HG03521 (cell line): Measurements from ENCODE around the gene GRIK3.

ENCODE experiments used
- ATAC-seq: cut with Tn5 transposase; IDR thresholded peaks from one replicate; pipeline ENCODE4 v1.9.1; 2021; ENCODE audit warnings: mild to moderate bottlenecking, moderate library complexity; ENCODE audit not compliant: unreplicated experiment

Gene GRIK3

GRCh38 chr1:37047542-37047941 lies 13.2 kb upstream of the GRIK3 start:
- no peak for ATAC-seq

GRCh38 chr1:37043101-37043500 lies 8.8 kb upstream of the GRIK3 start:
- no peak for ATAC-seq

GRCh38 chr1:37042506-37042905 lies 8.2 kb upstream of the GRIK3 start:
- no peak for ATAC-seq

GRCh38 chr1:37041483-37041882 lies 7.2 kb upstream of the GRIK3 start:
- ATAC-seq: no peak

- no peak for ATAC-seq
Measured at GRCh38 chr1:37040773-37041172, 6.5 kb upstream of the GRIK3 start.

- ATAC-seq: no peak
Measured at GRCh38 chr1:37040261-37040660, 5.9 kb upstream of the GRIK3 start.

GRCh38 chr1:37038227-37039093 lies 4.1 kb upstream of the GRIK3 start:
- ATAC-seq: no peak

- no peak for ATAC-seq
Measured at GRCh38 chr1:37037690-37038089, 3.4 kb upstream of the GRIK3 start.

- ATAC-seq: no peak
Measured at GRCh38 chr1:37036667-37037053, 2.3 kb upstream of the GRIK3 start.

- ATAC-seq: no peak
Measured at GRCh38 chr1:37035796-37036666, 1.7 kb upstream of the GRIK3 start.

GRCh38 chr1:37035014-37035691 lies 838 bp upstream of the GRIK3 start:
- ATAC-seq: no peak

- ATAC-seq: no peak
Measured at GRCh38 chr1:37033355-37034101, 787 bp downstream of the GRIK3 start.

GRCh38 chr1:37032660-37033354 lies 1.5 kb downstream of the GRIK3 start:
- no peak for ATAC-seq

GRCh38 chr1:37031871-37032270 lies 2.4 kb downstream of the GRIK3 start:
- ATAC-seq: no peak

- no peak for ATAC-seq
Measured at GRCh38 chr1:37031429-37031828, 2.9 kb downstream of the GRIK3 start.

GRCh38 chr1:37028981-37029617 lies 5.2 kb downstream of the GRIK3 start:
- no peak for ATAC-seq

GRCh38 chr1:37021502-37021901 lies 12.8 kb downstream of the GRIK3 start:
- no peak for ATAC-seq

GRCh38 chr1:37020653-37021277 lies 13.6 kb downstream of the GRIK3 start:
- ATAC-seq: no peak

- ATAC-seq: no peak
Measured at GRCh38 chr1:37018510-37018909, 15.8 kb downstream of the GRIK3 start.
